OCI-LY1 (cell line): ENCODE measurements around the gene CCDC70.
A peak's percentile ranks its signal among the peaks of the same experiment; 100 is the strongest.

Experiments
- H2AFZ ChIP-seq: fragments of 200-600 bp; sonication (generic), shearing (Covaris generic); 2 replicates; pipeline ENCODE4 v1.6.0; 2014; ENCODE audit warnings: antibody characterized with exemption, mild to moderate bottlenecking, low read length
- H3F3A ChIP-seq: fragments of 200-600 bp; sonication (generic), shearing (Covaris generic); 2 replicates; pipeline ENCODE4 v1.6.0; 2014; ENCODE audit warnings: mild to moderate bottlenecking, antibody characterized with exemption, low read length, moderate library complexity; ENCODE audit not compliant: insufficient read depth
- H3K27ac ChIP-seq: fragments of 200-600 bp; sonication (generic); 2 replicates; pipeline ENCODE4 v1.5.1; 2014; ENCODE audit warnings: low read length, mixed run types, mild to moderate bottlenecking, low read depth; ENCODE audit not compliant: poor library complexity, severe bottlenecking
- H3K27me3 ChIP-seq: fragments of 200-600 bp; sonication (generic); 2 replicates; pipeline ENCODE4 v1.6.0; 2014; ENCODE audit warnings: antibody characterized with exemption, mild to moderate bottlenecking, low read length, moderate library complexity; ENCODE audit not compliant: insufficient read depth
- H3K36me3 ChIP-seq: fragments of 200-600 bp; sonication (generic); 2 replicates; pipeline ENCODE4 v1.6.1; 2014; ENCODE audit warnings: mild to moderate bottlenecking, antibody characterized with exemption, low read length, moderate library complexity, mixed read lengths; ENCODE audit not compliant: insufficient read depth
- H3K4me1 ChIP-seq: fragments of 200-600 bp; sonication (generic); 2 replicates; pipeline ENCODE4 v1.5.1; 2014; ENCODE audit warnings: mild to moderate bottlenecking, low read length, moderate library complexity; ENCODE audit not compliant: insufficient read depth, severe bottlenecking
- H3K4me2 ChIP-seq: fragments of 200-600 bp; sonication (generic), shearing (Covaris generic); 2 replicates; pipeline ENCODE4 v1.6.1; 2014; ENCODE audit warnings: low read length
- H3K4me3 ChIP-seq: fragments of 200-600 bp; sonication (generic); 2 replicates; pipeline ENCODE4 v1.5.1; 2014; ENCODE audit warnings: low read length, low read depth, mild to moderate bottlenecking, mixed read lengths; ENCODE audit not compliant: poor library complexity, severe bottlenecking
- H3K79me2 ChIP-seq: fragments of 200-600 bp; shearing (Covaris generic); 2 replicates; pipeline ENCODE4 v1.6.1; 2016; ENCODE audit warnings: mixed run types, low read length, mixed read lengths; ENCODE audit not compliant: insufficient read depth
- H3K9ac ChIP-seq: fragments of 200-600 bp; sonication (generic), shearing (Covaris generic); 2 replicates; pipeline ENCODE4 v1.6.1; 2014; ENCODE audit warnings: mild to moderate bottlenecking, low read length, mixed read lengths
- H3K9me2 ChIP-seq: fragments of 200-600 bp; sonication (generic), shearing (Covaris generic); 2 replicates; pipeline ENCODE4 v1.6.1; 2014; ENCODE audit warnings: low read depth, mild to moderate bottlenecking, low read length, mixed read lengths
- H3K9me3 ChIP-seq: fragments of 200-600 bp; shearing (Covaris generic); 2 replicates; pipeline ENCODE4 v1.6.1; 2014; ENCODE audit warnings: low read length, mixed read lengths
- H4K20me1 ChIP-seq: fragments of 200-600 bp; sonication (generic), shearing (Covaris generic); 2 replicates; pipeline ENCODE4 v1.6.0; 2016; ENCODE audit warnings: mild to moderate bottlenecking, low read length; ENCODE audit not compliant: insufficient read depth
- EZH2 ChIP-seq: fragments of 200-600 bp; sonication (generic), shearing (Covaris generic); IDR thresholded peaks from 2 replicates; pipeline ENCODE4 v1.8.0; 2017; ENCODE audit warnings: borderline replicate concordance, mixed run types, mild to moderate bottlenecking, antibody characterized with exemption, low read length, moderate library complexity, mixed read lengths
- TF ChIP-seq, protein P1 (sequence below): fragments of 200-600 bp; sonication (generic), shearing (Covaris generic); IDR thresholded peaks from 2 replicates; pipeline ENCODE4 v1.5.1; 2017; ENCODE audit warnings: mild to moderate bottlenecking, antibody characterized with exemption, low read length, moderate library complexity, mixed read lengths

CCDC70 gene

DNA sequence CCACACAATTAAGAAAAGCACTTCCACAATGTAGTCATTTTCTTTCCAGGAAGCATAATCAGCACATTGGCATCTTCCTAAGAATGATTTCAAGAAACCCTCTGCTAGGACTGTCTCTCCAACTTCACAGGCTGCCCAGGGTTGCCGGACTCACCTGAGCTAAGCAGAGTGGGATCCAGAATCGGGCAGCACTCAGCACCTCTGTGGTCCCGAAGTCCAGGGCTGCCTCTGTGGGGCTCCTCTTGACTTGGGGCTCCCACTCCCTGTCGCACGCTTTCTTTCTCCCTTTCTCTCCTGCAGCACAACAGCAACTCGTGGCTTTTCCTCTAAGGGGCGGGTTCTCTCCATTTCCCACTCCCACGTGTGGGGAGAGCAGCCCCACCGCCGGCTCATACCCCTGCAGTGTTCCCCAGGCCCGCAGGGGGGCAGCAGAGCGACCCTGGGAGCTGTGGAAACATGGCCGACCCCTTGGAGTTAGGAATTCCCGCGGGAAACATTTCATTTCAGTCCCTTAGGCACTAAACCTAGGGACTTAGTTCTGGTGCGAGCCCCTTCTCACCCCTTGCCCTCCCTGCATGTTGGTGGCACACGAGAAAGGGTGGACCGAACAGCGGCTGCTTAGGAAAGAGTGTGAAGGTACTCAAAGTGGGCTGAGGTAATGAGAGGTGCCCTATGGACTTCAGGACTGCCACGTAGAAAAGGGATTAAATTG lies 16.8 kb upstream of the CCDC70 start, which contains the start of gene TMEM272:
Gene TMEM272, minus strand, starts transcription at position 316 of the 712 bp plus-strand sequence. CDS start 6,647 bp downstream, outside the sequence.
- Histone ChIP-seq H3K9me2 (no peaks in the 10 kb centered on the region), H3K27ac (no peak within 1 kb of the TSS), H3K9ac (no peak within 1 kb of the TSS), H3K4me2 (peak within 1 kb of the TSS; percentile 25; the same call in 1 of the 2 replicates), H3K9me3 (no peaks in the 10 kb centered on the region), H3F3A (no peaks in the 10 kb centered on the region), H4K20me1 (no peaks in the 10 kb centered on the region), H3K4me1 (peaks cover 7% of the 10 kb centered on the region), H3K36me3 (no peaks in the 10 kb centered on the region), H3K27me3 (no peaks in the 10 kb centered on the region), H3K4me3 (peak within 1 kb of the TSS; percentile 22), H2AFZ (no peak within 1 kb of the TSS), H3K79me2 (no peaks in the 10 kb centered on the region)
- no peak for TF ChIP-seq EZH2
- TF ChIP-seq, protein P1, sequence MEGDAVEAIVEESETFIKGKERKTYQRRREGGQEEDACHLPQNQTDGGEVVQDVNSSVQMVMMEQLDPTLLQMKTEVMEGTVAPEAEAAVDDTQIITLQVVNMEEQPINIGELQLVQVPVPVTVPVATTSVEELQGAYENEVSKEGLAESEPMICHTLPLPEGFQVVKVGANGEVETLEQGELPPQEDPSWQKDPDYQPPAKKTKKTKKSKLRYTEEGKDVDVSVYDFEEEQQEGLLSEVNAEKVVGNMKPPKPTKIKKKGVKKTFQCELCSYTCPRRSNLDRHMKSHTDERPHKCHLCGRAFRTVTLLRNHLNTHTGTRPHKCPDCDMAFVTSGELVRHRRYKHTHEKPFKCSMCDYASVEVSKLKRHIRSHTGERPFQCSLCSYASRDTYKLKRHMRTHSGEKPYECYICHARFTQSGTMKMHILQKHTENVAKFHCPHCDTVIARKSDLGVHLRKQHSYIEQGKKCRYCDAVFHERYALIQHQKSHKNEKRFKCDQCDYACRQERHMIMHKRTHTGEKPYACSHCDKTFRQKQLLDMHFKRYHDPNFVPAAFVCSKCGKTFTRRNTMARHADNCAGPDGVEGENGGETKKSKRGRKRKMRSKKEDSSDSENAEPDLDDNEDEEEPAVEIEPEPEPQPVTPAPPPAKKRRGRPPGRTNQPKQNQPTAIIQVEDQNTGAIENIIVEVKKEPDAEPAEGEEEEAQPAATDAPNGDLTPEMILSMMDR, result peak; percentile 98

GRCh38 chr13:51845574-51846318 lies 16.0 kb upstream of the CCDC70 start:
- Histone ChIP-seq H3K27ac (no peak overlapping the region), H3F3A (no peaks in the 10 kb centered on the region), H3K79me2 (no peaks in the 10 kb centered on the region), H4K20me1 (no peaks in the 10 kb centered on the region), H3K9me2 (no peaks in the 10 kb centered on the region), H3K4me2 (no peak overlapping the region), H3K4me1 (peaks cover 7% of the 10 kb centered on the region), H3K36me3 (no peaks in the 10 kb centered on the region), H2AFZ (no peak overlapping the region), H3K9ac (no peak overlapping the region), H3K9me3 (no peaks in the 10 kb centered on the region), H3K27me3 (no peaks in the 10 kb centered on the region), H3K4me3 (no peak overlapping the region)
- TF ChIP-seq, protein P1, result no peak
- no peak for TF ChIP-seq EZH2

DNA sequence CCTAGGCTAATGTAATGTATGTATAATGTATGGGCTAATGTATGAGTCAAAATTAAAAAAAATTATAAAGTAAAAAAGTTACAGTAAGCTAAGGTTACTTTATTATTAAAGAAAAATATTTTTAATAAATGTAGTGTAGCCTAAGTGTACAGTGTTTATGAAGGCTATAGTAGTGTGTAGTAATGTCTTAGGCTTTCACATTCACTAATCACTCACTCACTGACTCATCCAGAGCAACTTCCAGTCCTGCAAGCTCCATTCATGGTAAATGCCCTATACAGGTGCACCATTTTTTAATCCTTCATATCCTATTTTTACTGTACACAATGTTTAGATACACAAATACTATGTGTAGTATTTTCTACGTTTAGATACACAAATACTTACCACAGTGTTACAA lies 15.0 kb upstream of the CCDC70 start:
- H3K4me3 ChIP-seq, result no peak overlapping the region
- peaks cover 7% of the 10 kb centered on the region for H3K4me1 ChIP-seq
- TF ChIP-seq, protein P1, result no peak
- H3K79me2 ChIP-seq, result no peaks in the 10 kb centered on the region
- no peaks in the 10 kb centered on the region for H3K27me3 ChIP-seq
- H3K4me2 ChIP-seq, result no peak overlapping the region
- H3K36me3 ChIP-seq, result no peaks in the 10 kb centered on the region
- no peaks in the 10 kb centered on the region for H4K20me1 ChIP-seq
- H3K9me2 ChIP-seq, result no peaks in the 10 kb centered on the region
- H3F3A ChIP-seq, result no peaks in the 10 kb centered on the region
- no peak overlapping the region for H3K27ac ChIP-seq
- H3K9ac ChIP-seq, result no peak overlapping the region
- H3K9me3 ChIP-seq, result no peaks in the 10 kb centered on the region
- no peak overlapping the region for H2AFZ ChIP-seq
